Measurements from ENCODE around the gene ZNF503. TPM values are rescaled to one million over a fixed set of nuclear protein-coding genes. Genes with fewer than 3 reads are reported as not detected.
A peak's percentile ranks its signal among the peaks of the same experiment; 100 is the strongest.

The ZNF503 gene
- total RNA-seq, 3 donors from 2014 or later = 3.7 to 32.3 (median 6.1) TPM

DNA sequence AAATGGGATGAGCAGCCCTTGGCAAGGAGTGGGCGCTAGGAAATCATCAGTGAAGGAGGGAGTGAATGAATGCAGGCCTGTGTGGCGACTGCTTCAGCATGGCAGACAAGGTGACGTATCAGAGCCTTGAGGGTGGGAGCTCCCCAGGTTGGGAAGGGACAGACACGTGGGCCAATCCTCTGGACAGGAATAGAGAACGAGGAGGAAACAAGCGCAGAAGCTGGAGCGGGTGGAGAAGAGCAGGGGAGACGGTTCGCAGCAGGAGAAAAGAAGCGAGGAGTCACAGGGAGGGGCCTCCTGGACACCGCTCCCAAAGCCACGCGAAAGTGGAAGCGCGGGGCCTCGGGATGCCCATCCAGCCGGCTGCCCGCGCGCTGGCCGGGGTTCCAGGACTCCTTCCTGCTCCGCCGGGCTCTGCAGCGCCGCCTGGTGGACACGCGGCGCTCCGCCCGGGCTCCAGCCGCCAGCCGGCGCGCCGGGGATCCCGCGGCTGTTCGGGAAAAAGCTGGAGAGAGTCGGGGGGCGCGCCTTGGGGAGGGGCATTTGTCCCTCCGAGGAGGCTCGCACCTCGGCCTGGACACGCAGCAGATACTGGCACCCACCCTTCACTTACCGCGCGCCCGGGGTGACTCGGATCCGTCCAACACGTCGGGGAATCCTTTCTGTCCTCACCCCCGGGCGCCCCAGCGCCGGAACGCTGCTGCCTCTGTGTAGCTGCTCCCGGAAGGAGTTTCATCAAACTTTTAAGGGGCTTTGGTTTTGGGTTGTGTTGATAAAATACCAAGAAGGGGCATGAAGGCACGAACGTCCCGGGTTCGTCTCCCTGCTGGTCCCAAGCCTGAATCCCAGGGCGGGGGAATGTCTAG, 6.3 kb downstream of the ZNF503 start:
- no peaks in the 10 kb centered on the region for H3K36me3 ChIP-seq (ENCODE audit: low read depth)
- H3K4me1 ChIP-seq (ENCODE audit: low read depth) = peaks cover 8% of the 10 kb centered on the region
- TF ChIP-seq, protein P1, sequence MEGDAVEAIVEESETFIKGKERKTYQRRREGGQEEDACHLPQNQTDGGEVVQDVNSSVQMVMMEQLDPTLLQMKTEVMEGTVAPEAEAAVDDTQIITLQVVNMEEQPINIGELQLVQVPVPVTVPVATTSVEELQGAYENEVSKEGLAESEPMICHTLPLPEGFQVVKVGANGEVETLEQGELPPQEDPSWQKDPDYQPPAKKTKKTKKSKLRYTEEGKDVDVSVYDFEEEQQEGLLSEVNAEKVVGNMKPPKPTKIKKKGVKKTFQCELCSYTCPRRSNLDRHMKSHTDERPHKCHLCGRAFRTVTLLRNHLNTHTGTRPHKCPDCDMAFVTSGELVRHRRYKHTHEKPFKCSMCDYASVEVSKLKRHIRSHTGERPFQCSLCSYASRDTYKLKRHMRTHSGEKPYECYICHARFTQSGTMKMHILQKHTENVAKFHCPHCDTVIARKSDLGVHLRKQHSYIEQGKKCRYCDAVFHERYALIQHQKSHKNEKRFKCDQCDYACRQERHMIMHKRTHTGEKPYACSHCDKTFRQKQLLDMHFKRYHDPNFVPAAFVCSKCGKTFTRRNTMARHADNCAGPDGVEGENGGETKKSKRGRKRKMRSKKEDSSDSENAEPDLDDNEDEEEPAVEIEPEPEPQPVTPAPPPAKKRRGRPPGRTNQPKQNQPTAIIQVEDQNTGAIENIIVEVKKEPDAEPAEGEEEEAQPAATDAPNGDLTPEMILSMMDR (IDR thresholded peaks at IDR 0.05) = peak; percentile 89
- DNase-seq (peak; percentile 48 to 82 (median 73)), ATAC-seq (peak; percentile 72)
- peak overlapping the region; percentile 4 for H3K4me3 ChIP-seq
- H3K9me3 ChIP-seq = no peaks in the 10 kb centered on the region
- intact Hi-C loops (cut with DNase I, micrococcal nuclease) = loop anchor here (10.0 kb wide), 2 partner anchors 520 to 640 kb away; no protein-coding TSS in a partner anchor

DNA sequence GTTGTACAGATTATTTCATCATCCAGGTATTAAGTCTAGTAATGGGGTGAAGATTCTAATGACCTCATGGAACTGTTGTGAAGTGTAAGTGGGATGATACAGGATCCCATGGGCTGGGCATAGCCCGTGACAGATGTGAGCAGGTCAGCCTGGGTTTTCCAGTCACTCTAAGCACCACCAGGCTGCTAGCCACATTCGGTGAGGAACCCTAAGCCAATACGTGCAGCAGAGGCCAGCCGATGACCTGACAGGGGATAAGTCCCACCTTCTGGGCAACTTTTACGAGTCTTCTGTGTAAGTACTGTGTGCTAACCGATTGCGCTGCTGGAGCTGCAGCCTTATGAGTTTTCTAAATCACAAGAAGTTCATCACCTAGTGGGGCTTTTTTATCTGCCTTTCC, 7.3 kb downstream of the ZNF503 start:
- TF ChIP-seq, protein P1 (IDR thresholded peaks at IDR 0.05) = no peak
- Histone ChIP-seq H3K36me3 (ENCODE audit: low read depth) (no peaks in the 10 kb centered on the region), H3K9me3 (no peaks in the 10 kb centered on the region), H3K4me1 (ENCODE audit: low read depth) (peaks cover 3% of the 10 kb centered on the region), H3K4me3 (no peak overlapping the region)
- intact Hi-C loops (cut with DNase I, micrococcal nuclease) = loop anchor here (10.0 kb wide), 2 partner anchors 521 to 641 kb away; no protein-coding TSS in a partner anchor
- ATAC-seq = no peak
- DNase-seq = no peak

DNA sequence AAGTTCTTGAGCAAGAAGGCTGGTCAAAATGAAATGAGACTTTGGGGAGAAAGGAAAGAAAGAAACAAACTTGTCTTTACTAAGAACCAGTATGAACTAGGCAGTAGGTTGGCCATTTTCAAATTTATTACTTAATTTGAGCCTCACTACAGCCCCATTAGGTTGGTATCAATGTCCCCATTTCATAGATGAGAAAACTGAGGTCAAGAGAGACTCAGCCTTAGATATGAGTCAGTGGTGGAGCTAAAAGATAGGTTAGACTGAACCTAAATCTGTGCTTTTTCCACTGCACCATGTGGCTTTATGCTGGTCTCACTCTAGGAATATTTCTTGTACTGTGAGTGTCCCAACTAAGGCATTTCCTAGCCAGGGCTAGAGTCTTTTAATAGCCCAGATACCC, 8.8 kb downstream of the ZNF503 start:
- ATAC-seq = no peak

DNA sequence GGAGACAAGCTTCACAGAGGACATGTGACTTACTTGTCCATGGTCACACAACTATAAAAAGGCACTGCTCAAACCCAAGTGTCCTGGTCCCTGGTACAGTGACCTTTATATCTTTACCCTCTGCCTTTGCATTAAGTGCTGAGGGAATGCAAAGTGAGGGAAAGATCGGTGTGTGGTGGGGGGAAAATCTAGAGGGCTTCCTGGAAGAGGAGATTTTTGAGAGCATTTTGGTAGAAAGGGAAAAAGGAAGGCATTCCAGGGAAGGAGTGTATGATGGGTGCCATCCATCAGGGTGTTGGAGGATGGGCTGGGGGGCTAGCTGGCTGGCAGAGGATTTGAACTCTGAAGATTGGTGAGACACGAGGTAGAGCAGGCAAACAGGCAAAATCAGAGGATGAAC, 9.3 kb downstream of the ZNF503 start:
- no peaks in the 10 kb centered on the region for H3K9me3 ChIP-seq
- no peak overlapping the region for H3K4me3 ChIP-seq
- H3K36me3 ChIP-seq (ENCODE audit: low read depth) = no peaks in the 10 kb centered on the region
- DNase-seq (no peak), ATAC-seq (no peak)
- intact Hi-C loops (cut with DNase I, micrococcal nuclease) = loop anchor here (10.0 kb wide), 2 partner anchors 523 to 643 kb away; no protein-coding TSS in a partner anchor
- TF ChIP-seq, protein P1 (IDR thresholded peaks at IDR 0.05) = no peak
- peaks cover 3% of the 10 kb centered on the region for H3K4me1 ChIP-seq (ENCODE audit: low read depth)

More for the DNA sequence above, 8.8 kb downstream of the ZNF503 start:
- no peak overlapping the region for H3K4me3 ChIP-seq
- no peaks in the 10 kb centered on the region for H3K36me3 ChIP-seq (ENCODE audit: low read depth)
- no peak for DNase-seq
- intact Hi-C loops (cut with DNase I, micrococcal nuclease) = loop anchor here (10.0 kb wide), 2 partner anchors 522 to 642 kb away; no protein-coding TSS in a partner anchor
- peaks cover 3% of the 10 kb centered on the region for H3K4me1 ChIP-seq (ENCODE audit: low read depth)
- H3K9me3 ChIP-seq = no peaks in the 10 kb centered on the region
- TF ChIP-seq, protein P1 (IDR thresholded peaks at IDR 0.05) = no peak

DNA sequence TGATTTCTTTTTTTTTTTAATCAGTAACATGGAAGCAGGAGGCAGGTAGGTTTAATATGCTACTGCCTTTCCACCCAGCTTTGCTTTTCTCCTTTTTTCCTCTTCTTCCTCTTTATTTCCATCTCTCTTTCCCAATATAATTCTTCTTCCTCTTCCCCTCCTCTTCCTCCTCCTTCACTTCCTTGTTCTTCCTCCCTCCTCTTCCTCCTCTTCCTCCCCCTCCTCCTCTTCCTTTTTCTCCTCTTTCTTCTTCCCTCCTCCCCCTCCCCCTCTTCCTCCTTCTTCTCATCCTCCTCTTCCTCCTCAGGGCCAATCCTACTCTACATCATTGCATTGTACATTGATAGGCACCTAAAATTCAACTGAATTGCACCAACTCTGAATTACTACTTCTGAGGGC, 11.4 kb downstream of the ZNF503 start:
- ATAC-seq = no peak
- intact Hi-C loops (cut with DNase I, micrococcal nuclease) = loop anchor here (10.0 kb wide), 2 partner anchors 525 to 645 kb away; no protein-coding TSS in a partner anchor

More for the DNA sequence above, 11.4 kb downstream of the ZNF503 start:
- no peak overlapping the region for H3K4me3 ChIP-seq
- no peaks in the 10 kb centered on the region for H3K36me3 ChIP-seq (ENCODE audit: low read depth)
- H3K9me3 ChIP-seq = no peaks in the 10 kb centered on the region
- peaks cover 1% of the 10 kb centered on the region for H3K4me1 ChIP-seq (ENCODE audit: low read depth)
- DNase-seq = no peak
- TF ChIP-seq, protein P1 (IDR thresholded peaks at IDR 0.05) = no peak
